MM.1S (cell line): ENCODE measurements around the gene NINJ2.

ENCODE experiments used
- EZH2 ChIP-seq: fragments of 300-600 bp; sonication (generic); optimal IDR thresholded peaks from 2 replicates; pipeline ENCODE3; 2017; ENCODE audit warnings: low read depth, mild to moderate bottlenecking, antibody characterized with exemption, low read length, mixed read lengths
- EZH2phosphoT487 ChIP-seq: fragments of 300-600 bp; sonication (generic); IDR thresholded peaks from 2 replicates; pipeline ENCODE4 v1.6.1; 2018; ENCODE audit warnings: antibody characterized with exemption, low read length
- TF ChIP-seq, protein P1 (sequence below): fragments of 300-600 bp; sonication (generic); IDR thresholded peaks from 2 replicates; pipeline ENCODE4 v1.5.1; 2016; ENCODE audit warnings: antibody characterized with exemption, low read length, mixed read lengths

DNA sequence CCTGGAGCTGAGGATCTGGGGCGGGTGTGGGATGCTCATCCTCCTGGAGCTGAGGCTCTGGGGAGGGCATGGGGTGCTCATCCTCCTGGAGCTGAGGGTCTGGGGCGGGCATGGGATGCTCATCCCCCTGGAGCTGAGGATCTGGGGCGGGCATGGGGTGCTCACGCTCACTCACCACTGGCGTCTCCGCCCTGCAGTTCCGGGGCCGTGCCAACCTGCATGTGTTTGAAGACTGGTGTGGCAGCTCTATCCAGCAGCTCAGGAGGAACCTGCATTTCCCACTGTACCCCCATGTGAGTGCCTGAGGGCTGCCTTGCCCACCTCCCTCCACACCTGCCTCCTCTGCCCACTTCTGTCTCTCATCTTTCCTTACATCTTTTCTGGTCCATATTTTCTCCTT lies 119.1 kb downstream of the NINJ2 start:
- TF ChIP-seq, protein P1, sequence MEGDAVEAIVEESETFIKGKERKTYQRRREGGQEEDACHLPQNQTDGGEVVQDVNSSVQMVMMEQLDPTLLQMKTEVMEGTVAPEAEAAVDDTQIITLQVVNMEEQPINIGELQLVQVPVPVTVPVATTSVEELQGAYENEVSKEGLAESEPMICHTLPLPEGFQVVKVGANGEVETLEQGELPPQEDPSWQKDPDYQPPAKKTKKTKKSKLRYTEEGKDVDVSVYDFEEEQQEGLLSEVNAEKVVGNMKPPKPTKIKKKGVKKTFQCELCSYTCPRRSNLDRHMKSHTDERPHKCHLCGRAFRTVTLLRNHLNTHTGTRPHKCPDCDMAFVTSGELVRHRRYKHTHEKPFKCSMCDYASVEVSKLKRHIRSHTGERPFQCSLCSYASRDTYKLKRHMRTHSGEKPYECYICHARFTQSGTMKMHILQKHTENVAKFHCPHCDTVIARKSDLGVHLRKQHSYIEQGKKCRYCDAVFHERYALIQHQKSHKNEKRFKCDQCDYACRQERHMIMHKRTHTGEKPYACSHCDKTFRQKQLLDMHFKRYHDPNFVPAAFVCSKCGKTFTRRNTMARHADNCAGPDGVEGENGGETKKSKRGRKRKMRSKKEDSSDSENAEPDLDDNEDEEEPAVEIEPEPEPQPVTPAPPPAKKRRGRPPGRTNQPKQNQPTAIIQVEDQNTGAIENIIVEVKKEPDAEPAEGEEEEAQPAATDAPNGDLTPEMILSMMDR = no peak
- no peak for TF ChIP-seq EZH2
- no peak for TF ChIP-seq EZH2phosphoT487
